Testis (tissue), 3 donors: ENCODE data around the gene CPEB4. TPM values are rescaled to one million over a fixed set of nuclear protein-coding genes. Genes with fewer than 3 reads are reported as not detected.

Source experiments
- DNase-seq: peaks from one replicate; pipeline ENCODE4 v3.0.0-alpha.2; 2019
- H3K27ac ChIP-seq, 2 donors: fragments of 200-600 bp; sonication (generic); one replicate each; pipeline ENCODE4 v1.5.1; 2019
- H3K27me3 ChIP-seq: fragments of 200-600 bp; sonication (generic); one replicate; pipeline ENCODE4 v1.5.1; 2019
- H3K36me3 ChIP-seq: fragments of 200-600 bp; sonication (generic); one replicate; pipeline ENCODE4 v1.5.1; 2017; ENCODE audit warnings: low read depth; ENCODE audit errors: missing control alignments
- H3K4me1 ChIP-seq: fragments of 200-600 bp; sonication (generic); one replicate; pipeline ENCODE4 v1.5.1; 2019
- H3K4me3 ChIP-seq, 2 donors: fragments of 200-600 bp; sonication (generic); one replicate each; pipeline ENCODE4 v1.5.1; 2017 to 2019
- H3K9me3 ChIP-seq: fragments of 200-600 bp; sonication (generic); one replicate; pipeline ENCODE4 v1.5.1; 2017
- CTCF ChIP-seq, 3 experiments: fragments of 450-650 bp in 2 of 3; fragments of 200-600 bp in 1 of 3; sonication (generic) in 1 of 3; IDR thresholded peaks; one replicate each; pipeline ENCODE4 v1.5.1; 2016 to 2019; ENCODE audit warnings: antibody characterized with exemption in 3 of 3, mild to moderate bottlenecking in 2 of 3, moderate library complexity in 1 of 3
- POLR2A ChIP-seq: fragments of 450-650 bp; IDR thresholded peaks from one replicate; pipeline ENCODE4 v1.6.1; 2017; ENCODE audit warnings: antibody characterized with exemption, mild to moderate bottlenecking, moderate library complexity
- WGBS, 2 donors: methylation state at CpG; one replicate each; pipeline ENCODE4 v1.1.5; 2018; 5-methylcytosine and 5-hydroxymethylcytosine counted together
- intact Hi-C: fragments of 100-400 bp; cut with DNase I; formaldehyde crosslinking; loops from one replicate; pipeline ENCODE4 v1.15.1; 2023; ENCODE audit warnings: low total_unique reads
- polyA plus RNA-seq: library from polyadenylated mRNA; stranded (reverse); fragments of 350-450 nt; fragmentation: Illumina TruSeq; extraction: RNeasy Lipid Tissue Mini Kit (QIAGEN cat#74804); gene quantifications from one replicate; pipeline ENCODE4 v1.2.3, GENCODE V29; 2014; ENCODE audit warnings: low read depth, low replicate concordance; ENCODE audit not compliant: insufficient read depth
- total RNA-seq, 2 donors: library from RNA; depleted of rRNA; stranded (reverse); fragments of >200 nt; gene quantifications; one replicate each; pipeline ENCODE4 v1.2.3, GENCODE V29; 2016

Gene CPEB4
- total and polyA plus RNA-seq, 3 donors from 2014 or later: 29.4 to 64.4 (median 52.9) TPM

- H3K27me3 ChIP-seq: no peaks in the 10 kb centered on the region
- DNase-seq: no peak
- intact Hi-C loops: no loop called here
- H3K4me1 ChIP-seq: peaks cover 9% of the 10 kb centered on the region
- H3K9me3 ChIP-seq: no peaks in the 10 kb centered on the region
- no peak for TF ChIP-seq POLR2A
- TF ChIP-seq CTCF (IDR thresholded peaks at IDR 0.05): no peak
- no peak overlapping the region for H3K4me3 ChIP-seq
- 86 to 90% methylated on average over 6 of the region's 6 CpGs for WGBS, 2 donors
- no peak overlapping the region for H3K27ac ChIP-seq
- H3K36me3 ChIP-seq: no peaks in the 10 kb centered on the region
Measured at GRCh38 chr5:173881811-173882575, 6.2 kb upstream of the CPEB4 start.

- peaks cover 9% of the 10 kb centered on the region for H3K4me1 ChIP-seq
- H3K36me3 ChIP-seq: no peaks in the 10 kb centered on the region
- intact Hi-C loops: no loop called here
- DNase-seq: no peak
- no peaks in the 10 kb centered on the region for H3K27me3 ChIP-seq
- TF ChIP-seq CTCF (IDR thresholded peaks at IDR 0.05) (no peak), POLR2A (no peak)
- H3K4me3 ChIP-seq: no peak overlapping the region
- H3K27ac ChIP-seq: no peak overlapping the region
- no peaks in the 10 kb centered on the region for H3K9me3 ChIP-seq
Measured at GRCh38 chr5:173882632-173883031, 5.5 kb upstream of the CPEB4 start.

GRCh38 chr5:173883347-173883924 lies 4.7 kb upstream of the CPEB4 start:
- Histone ChIP-seq H3K4me3 (no peak overlapping the region), H3K4me1 (peaks cover 9% of the 10 kb centered on the region), H3K27ac (no peak overlapping the region), H3K27me3 (no peaks in the 10 kb centered on the region), H3K36me3 (no peaks in the 10 kb centered on the region), H3K9me3 (no peaks in the 10 kb centered on the region)
- no peak for DNase-seq
- intact Hi-C loops: no loop called here
- WGBS, 2 donors: 81 to 83% methylated on average over 3 of the region's 3 CpGs
- TF ChIP-seq CTCF (IDR thresholded peaks at IDR 0.05) (no peak), POLR2A (no peak)

GRCh38 chr5:173884402-173885053 lies 3.6 kb upstream of the CPEB4 start:
- no peak for DNase-seq
- Histone ChIP-seq H3K4me1 (peaks cover 9% of the 10 kb centered on the region), H3K27ac (peak overlapping the region in 1 of 2 donors; percentile 29), H3K9me3 (no peaks in the 10 kb centered on the region), H3K4me3 (no peak overlapping the region), H3K27me3 (no peaks in the 10 kb centered on the region), H3K36me3 (no peaks in the 10 kb centered on the region)
- 87 to 91% methylated on average over 2 of the region's 2 CpGs for WGBS, 2 donors
- TF ChIP-seq CTCF (IDR thresholded peaks at IDR 0.05) (no peak), POLR2A (no peak)
- intact Hi-C loops: no loop called here
